NCI-H1092 (cell line): Measurements from ENCODE around the gene FBXO22.
"Not testable (repeated sequence)": the region's sequence is repeated elsewhere in the genome, so short reads cannot be mapped to it uniquely, and the experiment has no call there.

Experiments
- DNase-seq: peaks from one replicate; lab custom pipeline; 2025; lab: John Stamatoyannopoulos, UW

Gene FBXO22

DNA sequence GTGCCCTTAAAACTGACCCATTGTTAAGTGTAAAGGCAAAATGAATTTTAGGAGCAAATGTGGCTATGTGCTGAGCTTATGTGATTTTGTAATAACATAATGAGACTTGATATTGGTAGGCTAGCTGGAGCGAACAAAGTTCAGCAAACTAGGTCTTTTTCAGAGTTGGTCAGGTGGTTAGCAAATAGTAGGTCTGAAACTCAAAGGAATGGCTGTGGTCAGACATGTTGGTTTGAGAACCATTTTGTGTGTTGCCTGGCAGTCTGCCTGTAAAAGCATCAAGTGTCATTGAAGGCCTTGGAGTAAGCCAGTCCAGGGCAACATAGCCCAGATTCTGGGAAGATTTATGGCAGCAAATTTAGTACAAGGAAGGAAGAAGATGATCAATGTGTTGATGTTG is 16.4 kb downstream of the FBXO22 start:
- no peak for DNase-seq

DNA sequence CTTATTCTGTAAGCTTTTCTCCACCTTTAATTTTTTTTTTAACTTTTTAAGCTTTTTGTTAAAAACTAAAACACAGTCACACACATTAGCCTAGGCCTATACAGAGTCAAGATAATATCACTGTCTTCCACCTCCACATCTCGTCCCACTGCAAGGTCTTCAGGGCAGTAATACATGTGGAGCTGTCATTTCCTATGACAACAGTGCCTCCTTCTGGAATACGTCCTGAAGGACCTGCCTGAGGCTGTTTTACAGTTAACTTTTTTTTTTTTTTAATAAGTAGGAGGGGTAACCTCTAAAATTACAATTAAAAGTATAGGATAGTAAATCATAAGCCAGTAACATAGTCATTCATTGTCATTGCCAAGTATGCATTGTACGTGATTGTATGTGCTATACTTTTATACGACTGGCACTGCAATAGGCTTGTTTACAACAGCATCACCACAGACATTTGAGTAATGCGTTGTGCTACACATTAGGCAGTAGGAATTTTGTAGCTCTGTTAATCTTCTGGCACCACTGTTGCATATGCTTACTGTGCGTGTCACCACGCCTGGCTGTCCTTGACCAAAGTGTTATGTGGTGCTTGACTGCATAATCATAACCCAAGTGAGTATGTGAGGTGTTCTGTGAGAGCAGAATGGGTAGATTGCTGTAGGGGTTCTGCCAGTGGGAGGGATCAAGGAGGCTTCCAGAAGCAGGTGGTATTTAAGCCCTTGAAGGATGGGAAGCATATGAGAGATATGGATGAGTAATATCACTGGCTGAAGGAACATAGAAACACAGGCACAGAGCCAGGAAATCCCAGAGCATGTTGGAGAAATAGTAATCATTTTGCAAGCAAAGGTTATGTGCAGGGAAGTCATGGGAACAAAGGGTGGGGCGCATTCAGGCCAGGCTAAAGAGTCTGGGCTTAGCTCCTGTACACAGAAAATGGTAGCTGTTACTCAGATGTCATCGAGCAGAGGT is 18.3 kb downstream of the FBXO22 start:
- no peak for DNase-seq

- no peak for DNase-seq
Measured at GRCh38 chr15:75923756-75924155, 20.1 kb downstream of the FBXO22 start.

GRCh38 chr15:75924576-75924975 is 20.9 kb downstream of the FBXO22 start:
- no peak for DNase-seq

GRCh38 chr15:75925440-75925839 is 21.8 kb downstream of the FBXO22 start:
- DNase-seq, result no peak

DNA sequence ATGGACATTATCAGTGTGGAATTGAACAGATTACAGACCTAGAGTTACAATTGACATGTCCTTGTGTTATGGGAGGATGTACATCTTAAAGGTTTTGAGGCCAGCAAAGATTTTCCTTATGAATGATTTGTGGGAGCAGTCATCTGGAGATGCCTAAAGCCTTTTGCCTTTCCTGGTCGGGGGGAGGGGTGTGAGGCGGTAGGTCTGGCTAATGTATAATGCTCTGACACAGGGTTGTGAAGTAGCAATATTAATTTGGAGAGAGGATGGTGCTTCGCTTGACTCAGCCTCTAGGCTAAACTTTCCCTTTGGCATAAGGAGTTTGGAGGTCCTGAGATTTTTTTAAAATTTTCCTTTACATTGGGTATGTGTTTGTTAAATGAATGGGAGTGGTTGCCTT is 23.3 kb downstream of the FBXO22 start:
- no peak for DNase-seq

DNA sequence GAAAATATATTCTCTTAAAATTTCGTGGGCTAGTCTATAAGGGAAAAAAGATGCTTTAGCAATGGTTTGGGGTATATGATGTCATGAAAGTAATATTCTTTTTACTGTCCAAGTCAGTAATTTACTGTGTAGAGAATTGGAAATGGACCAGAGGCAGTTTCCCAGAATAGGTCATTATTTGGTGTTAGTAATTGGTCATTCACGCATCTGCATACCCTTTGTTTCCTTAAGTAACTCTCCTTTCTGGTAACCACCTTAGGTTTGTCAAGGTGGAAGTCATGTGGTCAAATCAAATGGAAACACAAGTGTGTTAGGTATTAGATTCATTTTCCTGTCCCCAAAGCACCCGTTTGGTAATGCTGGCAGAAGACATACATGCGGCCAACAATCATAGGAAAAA is 23.9 kb downstream of the FBXO22 start:
- DNase-seq, result no peak

GRCh38 chr15:75928680-75929608 is 25.3 kb downstream of the FBXO22 start:
- no peak for DNase-seq

DNA sequence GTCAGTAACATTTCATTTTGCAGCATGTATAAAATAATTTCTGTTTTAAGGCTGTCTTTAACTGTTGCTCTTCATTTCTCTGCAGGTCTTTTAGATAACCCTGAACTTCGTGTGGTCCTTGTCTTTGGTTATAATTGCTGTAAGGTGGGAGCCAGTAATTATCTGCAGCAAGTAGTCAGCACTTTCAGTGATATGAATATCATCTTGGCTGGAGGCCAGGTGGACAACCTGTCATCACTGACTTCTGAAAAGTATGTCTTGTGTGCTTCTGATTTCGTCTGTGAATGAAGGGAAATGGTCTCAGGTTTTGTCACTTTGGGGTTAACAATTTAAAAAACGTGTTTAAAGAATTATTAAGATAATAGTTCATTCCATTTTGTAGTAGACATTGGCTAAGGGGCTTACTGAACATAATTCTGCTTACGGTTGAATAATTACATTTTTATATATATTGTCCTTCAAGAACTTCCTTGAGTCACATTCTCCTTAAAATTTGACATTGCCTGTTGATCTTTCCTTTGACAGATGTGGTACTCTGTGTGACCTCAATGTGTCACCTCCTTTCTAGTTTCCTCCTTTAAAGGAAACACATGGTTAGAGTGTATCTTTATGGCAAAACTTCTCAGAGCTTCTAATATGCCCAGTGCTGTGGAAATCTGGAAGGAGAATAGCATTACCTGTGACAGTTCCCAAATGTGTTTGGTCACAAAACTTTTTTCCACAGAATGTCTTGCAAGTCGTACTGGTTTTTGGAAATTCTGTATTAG is 26.3 kb downstream of the FBXO22 start:
- no peak for DNase-seq

DNA sequence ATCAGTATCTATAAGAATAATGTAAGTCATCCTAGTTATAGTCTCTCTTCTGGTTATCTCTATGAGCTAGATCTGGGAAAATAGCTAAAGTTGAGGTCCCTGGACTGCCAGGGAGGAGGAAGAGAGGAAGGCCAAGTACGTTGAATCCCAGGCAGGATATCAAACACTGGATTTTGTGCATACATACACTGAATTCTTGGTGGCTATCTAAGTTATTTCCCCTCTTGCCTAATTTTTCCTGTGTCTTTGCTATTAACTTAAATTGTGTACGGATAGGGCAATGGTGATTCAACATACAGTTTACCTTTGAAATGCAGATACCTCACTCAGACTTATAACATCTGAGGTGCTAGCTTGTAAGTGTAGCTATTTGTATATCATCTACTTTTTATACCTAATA is 27.2 kb downstream of the FBXO22 start:
- DNase-seq, result no peak

DNA sequence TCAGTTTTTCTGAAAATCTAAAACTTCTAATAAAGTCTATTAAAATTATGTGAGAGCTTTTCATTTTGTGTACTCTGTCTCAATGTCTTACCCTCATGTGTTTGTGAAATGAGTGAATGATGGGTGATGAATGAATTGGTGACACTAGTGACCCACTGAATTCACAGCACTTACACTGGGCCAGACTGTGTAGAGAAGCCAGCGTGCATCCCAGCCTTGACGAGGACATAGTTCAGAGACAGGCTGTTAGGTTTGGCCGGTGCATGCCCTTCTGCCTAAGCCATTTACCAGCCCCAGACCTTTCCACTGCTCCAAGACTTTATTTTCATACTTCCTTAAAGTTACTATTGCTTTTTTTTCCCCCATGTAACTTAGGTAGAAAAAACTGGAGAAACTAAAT is 38.8 kb downstream of the FBXO22 start:
- DNase-seq, result no peak

DNA sequence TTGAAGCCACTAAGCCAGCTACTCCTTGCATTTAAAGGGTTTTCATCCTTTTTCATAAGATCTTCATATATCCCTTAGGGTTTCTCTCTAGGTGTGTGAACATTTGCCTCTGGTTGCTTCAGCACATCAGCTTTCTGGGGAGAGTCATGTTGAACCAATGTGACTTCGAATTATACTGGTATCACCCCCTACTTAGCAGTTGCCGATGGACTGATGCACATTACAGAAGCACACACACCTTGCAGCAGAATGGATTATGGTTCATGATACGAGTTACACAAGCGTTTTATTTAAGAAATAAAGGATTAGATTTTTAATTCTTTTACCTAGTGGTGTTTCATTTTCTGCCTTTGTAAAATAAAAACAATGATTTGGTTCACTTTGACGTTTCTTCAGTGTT is 39.6 kb downstream of the FBXO22 start:
- no peak for DNase-seq

- DNase-seq, result no peak
Measured at GRCh38 chr15:75943713-75944215, 40.1 kb downstream of the FBXO22 start.

- DNase-seq, result no peak
Measured at GRCh38 chr15:75945953-75946352, 42.3 kb downstream of the FBXO22 start.

- DNase-seq, result no peak
Measured at GRCh38 chr15:75947092-75947491, 43.4 kb downstream of the FBXO22 start.

DNA sequence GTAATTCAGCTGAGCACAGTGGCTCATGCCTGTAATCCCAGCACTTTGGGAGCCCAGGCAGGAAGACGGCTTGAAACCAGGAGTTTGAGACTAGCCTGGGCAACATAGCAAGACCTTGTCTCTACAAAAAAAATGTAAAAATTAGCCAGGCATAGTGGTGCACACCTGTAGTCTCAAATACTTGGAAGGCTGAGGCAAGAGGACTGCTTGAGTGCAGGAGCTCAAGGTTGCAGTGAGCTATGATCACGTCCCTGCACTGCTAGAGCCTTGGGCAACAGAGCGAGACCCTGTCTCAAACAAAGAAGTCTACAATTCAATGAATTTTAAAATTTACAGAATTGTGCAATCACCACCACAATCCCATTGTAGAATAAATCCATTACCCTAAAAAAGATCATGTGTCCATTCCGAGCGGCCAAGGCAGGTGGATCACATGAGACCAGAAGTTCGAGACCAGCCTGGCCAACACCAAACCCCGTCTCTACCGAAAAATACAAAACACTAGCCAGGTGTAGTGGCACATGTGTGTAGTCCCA is 45.2 kb downstream of the FBXO22 start:
- DNase-seq, result no peak

GRCh38 chr15:75952525-75952924 is 48.8 kb downstream of the FBXO22 start:
- DNase-seq, result no peak

GRCh38 chr15:75955720-75956119 is 52.0 kb downstream of the FBXO22 start:
- no peak for DNase-seq

DNA sequence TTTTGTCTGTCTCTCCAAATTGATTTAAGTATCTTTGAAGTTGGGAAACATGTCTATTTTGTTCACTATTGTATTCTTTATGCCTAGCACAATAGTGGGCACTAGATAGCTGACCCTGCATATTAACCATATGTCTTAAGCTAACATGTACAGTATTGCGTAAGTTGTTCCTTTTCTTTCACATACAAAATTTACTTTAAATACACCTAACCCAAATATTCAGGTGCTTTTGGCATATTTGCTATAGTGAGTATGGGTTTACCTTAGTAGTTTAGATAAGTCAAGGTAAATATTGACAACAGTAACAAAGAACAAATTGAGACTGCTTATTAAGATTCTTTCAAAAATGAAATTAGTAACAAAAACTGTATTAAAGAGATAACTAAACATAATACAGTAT is 57.7 kb downstream of the FBXO22 start:
- DNase-seq, result no peak

DNA sequence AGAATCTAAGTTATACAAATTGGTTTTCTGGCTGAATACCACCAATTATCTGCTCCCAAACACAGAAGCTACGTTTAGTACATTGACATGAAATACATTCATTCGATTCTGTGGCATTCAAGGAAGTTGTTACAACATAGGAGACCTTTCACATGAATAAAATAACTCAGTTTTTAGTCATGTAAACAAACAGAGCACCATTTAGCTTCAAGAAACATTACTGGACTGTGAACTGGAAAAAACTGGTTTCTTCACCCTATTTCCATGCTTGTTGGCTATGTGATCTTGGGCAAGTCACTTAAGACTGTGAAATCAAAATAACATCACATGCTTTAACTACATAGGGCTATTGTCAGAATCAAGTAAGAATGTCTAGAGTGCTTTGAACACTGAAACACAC is 62.4 kb downstream of the FBXO22 start:
- no peak for DNase-seq

GRCh38 chr15:75976766-75977165 is 73.1 kb downstream of the FBXO22 start:
- not testable (repeated sequence) for DNase-seq
